ENCODE results near the gene NR2F6. TPM values are rescaled to one million over a fixed set of nuclear protein-coding genes. Genes with fewer than 3 reads are reported as not detected.

The NR2F6 gene
- total and polyA plus RNA-seq, 2 experiments from 2014 or later: 64.0 to 209 TPM

- Histone ChIP-seq H3K4me2 (peak overlapping the region; percentile 88), H3K4me3 (peak overlapping the region; percentile 69), H3K79me2 (replicated peaks; ENCODE audit: insufficient read depth) (no peaks in the 10 kb centered on the region), H3K27ac (ENCODE audit: low read depth) (no peak overlapping the region), H3K4me1 (ENCODE audit: insufficient read depth) (no peaks in the 10 kb centered on the region), H4K20me1 (replicated peaks; ENCODE audit: insufficient read depth) (peaks cover 4% of the 10 kb centered on the region; the same call in 1 of the 2 replicates), H3F3A (replicated peaks; ENCODE audit: low read depth) (peaks cover 24% of the 10 kb centered on the region), H2AFZ (peak overlapping the region; percentile 85), H3K27me3 (ENCODE audit: insufficient read depth) (peaks cover 6% of the 10 kb centered on the region; the same call in 1 of the 2 replicates), H3K36me3 (ENCODE audit: insufficient read depth) (no peaks in the 10 kb centered on the region), H3K9me2 (ENCODE audit: insufficient read depth) (no peaks in the 10 kb centered on the region)
- ATAC-seq (peak; percentile 88), DNase-seq (ENCODE audit: low spot score) (peak; percentile 95)
- no peak overlapping the region for H3K27ac Mint-ChIP-seq
- peak overlapping the region; percentile 76 for H3K4me3 Mint-ChIP-seq
- H3K4me1 Mint-ChIP-seq: peaks cover 2% of the 10 kb centered on the region; the same call in 2 of the 3 replicates
- H3K36me3 Mint-ChIP-seq (ENCODE audit: low read depth): peaks cover 37% of the 10 kb centered on the region
- no peaks in the 10 kb centered on the region for H3K9me3 Mint-ChIP-seq
- peaks cover 4% of the 10 kb centered on the region for H3K27me3 Mint-ChIP-seq (ENCODE audit: insufficient read depth, low read depth, poor library complexity)
- TF ChIP-seq ETS1 (IDR thresholded peaks at IDR 0.05) (no peak), ZNF114 (CRISPR knock-in tag; IDR thresholded peaks at IDR 0.05) (no peak), CREB1 (CRISPR knock-in tag; IDR thresholded peaks at IDR 0.05; ENCODE audit: low read depth) (peak; percentile 37), NANOG (IDR thresholded peaks at IDR 0.05; ENCODE audit: borderline replicate concordance) (no peak), POLR2AphosphoS5 (IDR thresholded peaks at IDR 0.05; ENCODE audit: low read depth) (peak; percentile 54; the same call in 1 of the 2 replicates), CTCF (conservative IDR thresholded peaks at IDR 0.05; ENCODE audit: low read depth in 2 of 2) (peak; percentile 66 to 95), EZH2phosphoT487 (IDR thresholded peaks at IDR 0.05; ENCODE audit: unreplicated experiment) (no peak), ZNF331 (CRISPR knock-in tag; IDR thresholded peaks at IDR 0.05; ENCODE audit: low read depth) (no peak), JUNB (IDR thresholded peaks at IDR 0.05; ENCODE audit: unreplicated experiment) (no peak)
- TF ChIP-seq, protein P1, sequence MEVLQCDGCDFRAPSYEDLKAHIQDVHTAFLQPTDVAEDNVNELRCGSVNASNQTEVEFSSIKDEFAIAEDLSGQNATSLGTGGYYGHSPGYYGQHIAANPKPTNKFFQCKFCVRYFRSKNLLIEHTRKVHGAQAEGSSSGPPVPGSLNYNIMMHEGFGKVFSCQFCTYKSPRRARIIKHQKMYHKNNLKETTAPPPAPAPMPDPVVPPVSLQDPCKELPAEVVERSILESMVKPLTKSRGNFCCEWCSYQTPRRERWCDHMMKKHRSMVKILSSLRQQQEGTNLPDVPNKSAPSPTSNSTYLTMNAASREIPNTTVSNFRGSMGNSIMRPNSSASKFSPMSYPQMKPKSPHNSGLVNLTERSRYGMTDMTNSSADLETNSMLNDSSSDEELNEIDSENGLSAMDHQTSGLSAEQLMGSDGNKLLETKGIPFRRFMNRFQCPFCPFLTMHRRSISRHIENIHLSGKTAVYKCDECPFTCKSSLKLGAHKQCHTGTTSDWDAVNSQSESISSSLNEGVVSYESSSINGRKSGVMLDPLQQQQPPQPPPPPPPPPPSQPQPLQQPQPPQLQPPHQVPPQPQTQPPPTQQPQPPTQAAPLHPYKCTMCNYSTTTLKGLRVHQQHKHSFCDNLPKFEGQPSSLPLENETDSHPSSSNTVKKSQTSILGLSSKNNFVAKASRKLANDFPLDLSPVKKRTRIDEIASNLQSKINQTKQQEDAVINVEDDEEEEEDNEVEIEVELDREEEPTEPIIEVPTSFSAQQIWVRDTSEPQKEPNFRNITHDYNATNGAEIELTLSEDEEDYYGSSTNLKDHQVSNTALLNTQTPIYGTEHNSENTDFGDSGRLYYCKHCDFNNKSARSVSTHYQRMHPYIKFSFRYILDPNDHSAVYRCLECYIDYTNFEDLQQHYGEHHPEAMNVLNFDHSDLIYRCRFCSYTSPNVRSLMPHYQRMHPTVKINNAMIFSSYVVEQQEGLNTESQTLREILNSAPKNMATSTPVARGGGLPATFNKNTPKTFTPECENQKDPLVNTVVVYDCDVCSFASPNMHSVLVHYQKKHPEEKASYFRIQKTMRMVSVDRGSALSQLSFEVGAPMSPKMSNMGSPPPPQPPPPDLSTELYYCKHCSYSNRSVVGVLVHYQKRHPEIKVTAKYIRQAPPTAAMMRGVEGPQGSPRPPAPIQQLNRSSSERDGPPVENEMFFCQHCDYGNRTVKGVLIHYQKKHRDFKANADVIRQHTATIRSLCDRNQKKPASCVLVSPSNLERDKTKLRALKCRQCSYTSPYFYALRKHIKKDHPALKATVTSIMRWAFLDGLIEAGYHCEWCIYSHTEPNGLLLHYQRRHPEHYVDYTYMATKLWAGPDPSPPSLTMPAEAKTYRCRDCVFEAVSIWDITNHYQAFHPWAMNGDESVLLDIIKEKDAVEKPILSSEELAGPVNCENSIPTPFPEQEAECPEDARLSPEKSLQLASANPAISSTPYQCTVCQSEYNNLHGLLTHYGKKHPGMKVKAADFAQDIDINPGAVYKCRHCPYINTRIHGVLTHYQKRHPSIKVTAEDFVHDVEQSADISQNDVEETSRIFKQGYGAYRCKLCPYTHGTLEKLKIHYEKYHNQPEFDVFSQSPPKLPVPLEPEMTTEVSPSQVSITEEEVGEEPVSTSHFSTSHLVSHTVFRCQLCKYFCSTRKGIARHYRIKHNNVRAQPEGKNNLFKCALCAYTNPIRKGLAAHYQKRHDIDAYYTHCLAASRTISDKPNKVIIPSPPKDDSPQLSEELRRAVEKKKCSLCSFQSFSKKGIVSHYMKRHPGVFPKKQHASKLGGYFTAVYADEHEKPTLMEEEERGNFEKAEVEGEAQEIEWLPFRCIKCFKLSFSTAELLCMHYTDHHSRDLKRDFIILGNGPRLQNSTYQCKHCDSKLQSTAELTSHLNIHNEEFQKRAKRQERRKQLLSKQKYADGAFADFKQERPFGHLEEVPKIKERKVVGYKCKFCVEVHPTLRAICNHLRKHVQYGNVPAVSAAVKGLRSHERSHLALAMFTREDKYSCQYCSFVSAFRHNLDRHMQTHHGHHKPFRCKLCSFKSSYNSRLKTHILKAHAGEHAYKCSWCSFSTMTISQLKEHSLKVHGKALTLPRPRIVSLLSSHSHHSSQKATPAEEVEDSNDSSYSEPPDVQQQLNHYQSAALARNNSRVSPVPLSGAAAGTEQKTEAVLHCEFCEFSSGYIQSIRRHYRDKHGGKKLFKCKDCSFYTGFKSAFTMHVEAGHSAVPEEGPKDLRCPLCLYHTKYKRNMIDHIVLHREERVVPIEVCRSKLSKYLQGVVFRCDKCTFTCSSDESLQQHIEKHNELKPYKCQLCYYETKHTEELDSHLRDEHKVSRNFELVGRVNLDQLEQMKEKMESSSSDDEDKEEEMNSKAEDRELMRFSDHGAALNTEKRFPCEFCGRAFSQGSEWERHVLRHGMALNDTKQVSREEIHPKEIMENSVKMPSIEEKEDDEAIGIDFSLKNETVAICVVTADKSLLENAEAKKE (CRISPR knock-in tag; IDR thresholded peaks at IDR 0.05): no peak
Measured at GRCh38 chr19:17282488-17283125, 36.9 kb upstream of the NR2F6 start.

All from GM23338 (cell line).